Measurements from ENCODE around the gene DUSP22.

- TF ChIP-seq, protein P1, sequence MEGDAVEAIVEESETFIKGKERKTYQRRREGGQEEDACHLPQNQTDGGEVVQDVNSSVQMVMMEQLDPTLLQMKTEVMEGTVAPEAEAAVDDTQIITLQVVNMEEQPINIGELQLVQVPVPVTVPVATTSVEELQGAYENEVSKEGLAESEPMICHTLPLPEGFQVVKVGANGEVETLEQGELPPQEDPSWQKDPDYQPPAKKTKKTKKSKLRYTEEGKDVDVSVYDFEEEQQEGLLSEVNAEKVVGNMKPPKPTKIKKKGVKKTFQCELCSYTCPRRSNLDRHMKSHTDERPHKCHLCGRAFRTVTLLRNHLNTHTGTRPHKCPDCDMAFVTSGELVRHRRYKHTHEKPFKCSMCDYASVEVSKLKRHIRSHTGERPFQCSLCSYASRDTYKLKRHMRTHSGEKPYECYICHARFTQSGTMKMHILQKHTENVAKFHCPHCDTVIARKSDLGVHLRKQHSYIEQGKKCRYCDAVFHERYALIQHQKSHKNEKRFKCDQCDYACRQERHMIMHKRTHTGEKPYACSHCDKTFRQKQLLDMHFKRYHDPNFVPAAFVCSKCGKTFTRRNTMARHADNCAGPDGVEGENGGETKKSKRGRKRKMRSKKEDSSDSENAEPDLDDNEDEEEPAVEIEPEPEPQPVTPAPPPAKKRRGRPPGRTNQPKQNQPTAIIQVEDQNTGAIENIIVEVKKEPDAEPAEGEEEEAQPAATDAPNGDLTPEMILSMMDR (IDR thresholded peaks at IDR 0.05): no peak
- TF ChIP-seq POLR2A (IDR thresholded peaks at IDR 0.05): no peak
These were observed 96.9 kb downstream of the DUSP22 start for GRCh38 chr6:389143-389542.

All from Peyer's patch (tissue), 4 donors.